D341Med (cell line): ENCODE results near the gene GPR87.
A peak's percentile ranks its signal among the peaks of the same experiment; 100 is the strongest.

Experiments used
- DNase-seq: peaks from one replicate; pipeline ENCODE4 v3.0.0; 2012; ENCODE audit warnings: low spot score

GPR87 gene

GRCh38 chr3:151315136-151315535 lies 1.5 kb downstream of the GPR87 start:
- no peak for DNase-seq

DNA sequence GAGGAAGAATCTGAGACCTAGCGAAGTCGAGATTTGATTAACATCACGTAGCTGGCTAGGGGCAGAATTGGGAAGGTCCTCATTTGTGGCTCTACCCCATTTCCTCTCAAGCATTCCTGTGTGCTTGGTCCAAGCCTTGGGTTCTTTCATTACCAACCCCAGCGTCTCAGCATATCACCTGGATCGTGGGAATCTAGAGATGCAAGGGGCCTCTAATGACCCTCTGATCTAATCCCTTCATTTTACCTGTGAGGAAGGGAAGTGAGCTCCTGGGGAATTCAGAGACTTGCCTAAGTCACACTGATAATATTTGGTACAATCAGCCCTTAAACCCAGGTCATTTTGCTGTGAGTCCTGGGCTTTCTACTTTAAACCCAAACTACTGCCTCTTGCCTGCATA lies 2.0 kb downstream of the GPR87 start:
- no peak for DNase-seq

DNA sequence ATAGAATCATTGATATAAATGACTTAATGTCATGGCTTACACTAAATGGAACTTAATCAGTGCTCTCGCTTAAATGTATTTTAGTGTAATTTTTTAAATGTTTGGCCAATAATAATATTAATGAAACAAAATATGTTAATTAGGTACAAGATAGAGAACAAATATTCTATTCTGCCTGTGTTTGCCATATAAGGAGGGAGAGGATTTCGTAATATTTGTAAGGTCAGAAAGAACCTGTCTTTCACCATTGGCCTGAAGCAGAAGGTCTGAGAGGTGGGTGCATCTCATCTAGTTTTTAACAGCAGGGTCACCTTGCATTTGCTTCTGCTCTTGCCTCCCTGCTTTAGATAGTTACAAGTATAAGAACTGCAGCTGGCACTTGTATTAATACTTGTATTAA lies 2.5 kb downstream of the GPR87 start:
- DNase-seq: no peak

- DNase-seq: no peak
Observed at GRCh38 chr3:151312972-151313371, 3.6 kb downstream of the GPR87 start.

GRCh38 chr3:151309566-151309965 lies 7.1 kb downstream of the GPR87 start:
- DNase-seq: no peak

- DNase-seq: no peak
Observed at GRCh38 chr3:151307583-151308488, 8.8 kb downstream of the GPR87 start.

- no peak for DNase-seq
Observed at GRCh38 chr3:151307131-151307530, 9.5 kb downstream of the GPR87 start.

- DNase-seq: no peak
Observed at GRCh38 chr3:151306168-151306810, 10.3 kb downstream of the GPR87 start.

GRCh38 chr3:151305775-151306151 lies 10.9 kb downstream of the GPR87 start:
- DNase-seq: no peak

GRCh38 chr3:151305060-151305774 lies 11.4 kb downstream of the GPR87 start:
- DNase-seq: peak; percentile 28

GRCh38 chr3:151303751-151304150 lies 12.9 kb downstream of the GPR87 start:
- no peak for DNase-seq

GRCh38 chr3:151301787-151302186 lies 14.8 kb downstream of the GPR87 start:
- DNase-seq: no peak

- DNase-seq: no peak
Observed at GRCh38 chr3:151300539-151300938, 16.1 kb downstream of the GPR87 start.

DNA sequence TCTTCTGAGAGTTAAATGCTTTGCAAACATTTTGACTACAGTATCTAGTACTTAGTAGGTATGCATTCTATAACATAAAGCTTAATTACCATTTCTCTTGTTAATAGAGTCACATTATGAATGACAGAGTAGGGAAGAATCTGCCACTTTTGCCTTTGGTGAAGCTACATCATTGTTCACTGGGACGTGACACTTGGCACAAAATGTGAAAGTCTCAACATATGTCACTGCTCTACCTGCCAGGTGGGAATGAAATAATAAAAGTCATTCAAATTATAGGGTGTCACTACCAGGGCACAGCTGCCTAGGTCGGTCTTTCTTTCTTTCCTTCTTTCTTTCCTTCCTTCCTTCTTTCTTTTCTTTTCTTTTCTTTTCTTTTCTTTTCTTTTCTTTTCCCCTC lies 17.6 kb downstream of the GPR87 start:
- no peak for DNase-seq

GRCh38 chr3:151297429-151297828 lies 19.2 kb downstream of the GPR87 start:
- DNase-seq: no peak

GRCh38 chr3:151296226-151296625 lies 20.4 kb downstream of the GPR87 start:
- no peak for DNase-seq

DNA sequence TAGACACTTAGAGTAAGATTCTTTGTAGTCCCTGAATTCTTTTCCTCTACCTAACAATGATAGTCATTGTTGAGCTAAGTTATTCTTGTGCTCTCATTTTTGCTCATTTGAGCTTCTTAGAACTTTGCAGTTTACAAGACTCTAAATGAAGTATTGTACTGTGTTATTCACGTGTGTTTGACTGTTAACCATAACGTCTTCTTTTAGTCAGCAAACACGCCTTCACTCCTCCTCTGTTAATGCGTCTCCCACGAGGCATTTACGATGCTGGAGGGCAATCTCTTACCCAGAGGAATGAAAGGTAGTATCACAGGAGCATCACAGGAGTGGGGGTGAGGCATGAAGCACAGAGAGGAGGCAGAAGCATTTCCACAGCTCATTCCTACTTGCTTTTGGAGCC lies 23.5 kb downstream of the GPR87 start:
- DNase-seq: no peak

DNA sequence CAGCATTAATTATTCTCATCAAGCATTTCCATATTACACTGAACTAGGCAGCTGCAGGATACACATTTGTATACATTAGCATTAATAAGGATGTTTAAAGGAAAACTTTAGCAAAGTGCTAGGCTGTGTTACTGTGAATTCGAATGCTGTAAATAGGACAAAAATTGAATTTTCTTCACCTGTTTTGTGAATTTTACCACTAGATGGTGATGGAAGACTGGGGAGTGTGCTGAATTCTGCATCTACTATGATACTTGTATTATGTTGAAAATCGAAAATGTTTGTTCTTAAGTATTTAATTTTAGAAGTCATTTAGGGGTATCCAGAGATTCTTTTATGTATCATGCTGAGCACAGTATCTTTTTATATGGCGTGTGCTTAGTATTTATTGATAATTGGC lies 25.9 kb downstream of the GPR87 start:
- DNase-seq: no peak

DNA sequence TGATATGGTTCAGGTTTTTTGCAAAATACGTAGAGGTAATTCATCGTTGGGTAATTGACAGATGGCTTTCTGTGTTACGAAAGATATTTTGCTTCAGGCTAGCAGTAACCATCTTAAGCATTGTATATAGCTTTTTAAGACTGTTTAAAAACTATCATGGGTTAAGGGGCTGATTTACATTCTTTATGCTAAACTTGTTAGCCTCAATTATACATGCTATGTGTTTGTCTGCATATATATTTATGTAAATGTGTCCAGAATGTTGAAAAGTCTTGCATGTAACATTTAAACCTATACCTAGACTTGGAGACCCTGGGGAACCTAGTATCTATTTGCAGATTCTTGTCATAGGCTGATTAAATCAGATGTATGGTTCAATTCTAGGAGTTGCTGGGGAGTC lies 27.2 kb downstream of the GPR87 start:
- DNase-seq: no peak

DNA sequence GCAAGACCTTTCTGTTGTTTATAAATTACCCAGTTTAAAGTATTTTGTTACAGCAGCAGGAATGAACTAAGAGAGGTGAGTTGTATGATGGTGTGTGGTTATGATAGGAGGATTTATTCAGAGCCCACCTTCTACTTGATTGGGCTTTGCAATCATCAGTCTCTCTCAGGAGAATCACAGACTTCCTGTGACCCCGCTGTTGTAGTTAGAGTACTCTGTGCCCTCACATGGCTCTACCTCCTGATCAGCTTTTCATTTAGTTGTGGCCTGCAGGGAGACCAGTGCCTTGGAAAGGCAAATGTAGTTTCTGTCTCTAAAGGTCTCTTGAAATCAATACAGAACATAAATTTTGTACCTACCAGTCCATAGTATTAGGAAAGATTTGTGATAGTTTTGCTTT lies 30.7 kb downstream of the GPR87 start:
- no peak for DNase-seq

GRCh38 chr3:151283907-151284461 lies 32.6 kb downstream of the GPR87 start:
- no peak for DNase-seq

- DNase-seq: no peak
Observed at GRCh38 chr3:151283387-151283786, 33.2 kb downstream of the GPR87 start.

DNA sequence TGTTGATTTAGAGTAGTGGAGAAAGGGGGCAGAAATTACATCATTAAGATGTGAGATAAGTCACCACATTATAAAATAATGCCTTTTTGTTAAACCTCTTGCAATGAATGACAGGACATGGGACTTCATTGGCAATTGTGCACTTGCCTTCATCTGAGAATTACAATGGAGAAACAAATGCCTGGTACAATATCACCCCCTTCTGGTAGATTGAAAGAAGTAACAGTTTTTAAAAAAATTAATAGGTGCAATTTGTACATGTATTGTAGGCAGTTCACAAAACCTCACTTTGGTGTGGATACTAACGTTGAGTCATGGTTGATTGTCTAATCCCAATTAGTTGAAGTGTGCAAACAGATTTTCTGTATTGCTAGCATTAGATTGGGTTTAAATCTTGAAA lies 33.7 kb downstream of the GPR87 start:
- peak; percentile 48 for DNase-seq
